Measurements from ENCODE around the gene RALB.

DNA sequence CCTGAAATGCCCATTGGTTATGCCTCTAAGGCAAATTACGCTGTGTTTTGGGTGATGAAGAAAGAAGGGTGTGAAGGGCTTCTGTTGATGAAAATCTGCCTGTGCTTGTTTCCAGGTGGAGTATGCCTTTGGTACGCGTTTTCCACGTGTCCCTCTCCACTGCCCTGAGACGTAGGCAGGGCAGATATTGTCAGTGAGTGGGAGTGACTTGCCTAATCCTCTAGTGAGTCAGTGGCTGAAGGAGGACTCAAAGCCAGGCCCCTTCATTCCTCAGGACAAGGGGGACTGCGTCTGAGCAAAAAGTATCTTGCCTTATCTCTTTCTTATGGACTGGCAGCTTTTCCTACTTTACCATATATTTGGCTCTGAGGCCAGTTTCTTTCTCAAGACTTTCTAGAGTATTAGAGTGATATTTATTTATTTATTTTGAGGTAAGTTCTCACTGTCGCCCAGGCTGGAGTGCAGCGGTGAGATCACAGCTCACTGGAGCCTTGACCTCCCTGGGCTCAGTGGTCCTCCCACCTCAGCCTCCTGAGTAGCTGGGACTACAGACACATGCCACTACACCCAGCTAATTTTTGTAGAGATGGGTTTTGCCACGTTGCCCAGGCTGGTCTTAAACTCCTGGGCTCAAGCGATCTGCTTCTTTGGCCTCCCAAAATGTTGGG is 10.2 kb downstream of the RALB start:
- TF ChIP-seq, protein P1, sequence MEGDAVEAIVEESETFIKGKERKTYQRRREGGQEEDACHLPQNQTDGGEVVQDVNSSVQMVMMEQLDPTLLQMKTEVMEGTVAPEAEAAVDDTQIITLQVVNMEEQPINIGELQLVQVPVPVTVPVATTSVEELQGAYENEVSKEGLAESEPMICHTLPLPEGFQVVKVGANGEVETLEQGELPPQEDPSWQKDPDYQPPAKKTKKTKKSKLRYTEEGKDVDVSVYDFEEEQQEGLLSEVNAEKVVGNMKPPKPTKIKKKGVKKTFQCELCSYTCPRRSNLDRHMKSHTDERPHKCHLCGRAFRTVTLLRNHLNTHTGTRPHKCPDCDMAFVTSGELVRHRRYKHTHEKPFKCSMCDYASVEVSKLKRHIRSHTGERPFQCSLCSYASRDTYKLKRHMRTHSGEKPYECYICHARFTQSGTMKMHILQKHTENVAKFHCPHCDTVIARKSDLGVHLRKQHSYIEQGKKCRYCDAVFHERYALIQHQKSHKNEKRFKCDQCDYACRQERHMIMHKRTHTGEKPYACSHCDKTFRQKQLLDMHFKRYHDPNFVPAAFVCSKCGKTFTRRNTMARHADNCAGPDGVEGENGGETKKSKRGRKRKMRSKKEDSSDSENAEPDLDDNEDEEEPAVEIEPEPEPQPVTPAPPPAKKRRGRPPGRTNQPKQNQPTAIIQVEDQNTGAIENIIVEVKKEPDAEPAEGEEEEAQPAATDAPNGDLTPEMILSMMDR (IDR thresholded peaks at IDR 0.05) = no peak
- TF ChIP-seq EP300 (IDR thresholded peaks at IDR 0.05) (no peak), POLR2A (IDR thresholded peaks at IDR 0.05) (no peak)

Data from stomach (tissue), 4 donors.